ENCODE results near the gene SKIC3.

SKIC3 gene

GRCh38 chr5:95530416-95530815, 24.4 kb downstream of the SKIC3 start:
- DNase-seq (ENCODE audit: low spot score): no peak

GRCh38 chr5:95528565-95528964, 26.2 kb downstream of the SKIC3 start:
- DNase-seq (ENCODE audit: low spot score): no peak

- no peak for DNase-seq (ENCODE audit: low spot score)
These were observed 27.9 kb downstream of the SKIC3 start for GRCh38 chr5:95526871-95527270.

GRCh38 chr5:95524423-95524822, 30.4 kb downstream of the SKIC3 start:
- no peak for DNase-seq (ENCODE audit: low spot score)

GRCh38 chr5:95520206-95520605, 34.6 kb downstream of the SKIC3 start:
- DNase-seq (ENCODE audit: low spot score): no peak

GRCh38 chr5:95519681-95520080, 35.1 kb downstream of the SKIC3 start:
- no peak for DNase-seq (ENCODE audit: low spot score)

- DNase-seq (ENCODE audit: low spot score): no peak
These were observed 35.6 kb downstream of the SKIC3 start for GRCh38 chr5:95519151-95519550.

- no peak for DNase-seq (ENCODE audit: low spot score)
These were observed 36.4 kb downstream of the SKIC3 start for GRCh38 chr5:95518417-95518816.

- no peak for DNase-seq (ENCODE audit: low spot score)
These were observed 43.2 kb downstream of the SKIC3 start for GRCh38 chr5:95511606-95512005.

GRCh38 chr5:95508550-95508949, 46.2 kb downstream of the SKIC3 start:
- DNase-seq (ENCODE audit: low spot score): no peak
